ENCODE data around the gene TCF4. TPM values are rescaled to one million over a fixed set of nuclear protein-coding genes. Genes with fewer than 3 reads are reported as not detected.

The TCF4 gene
- total RNA-seq, 2 donors from 2014 or later = 0.79 to 1.3 TPM

DNA sequence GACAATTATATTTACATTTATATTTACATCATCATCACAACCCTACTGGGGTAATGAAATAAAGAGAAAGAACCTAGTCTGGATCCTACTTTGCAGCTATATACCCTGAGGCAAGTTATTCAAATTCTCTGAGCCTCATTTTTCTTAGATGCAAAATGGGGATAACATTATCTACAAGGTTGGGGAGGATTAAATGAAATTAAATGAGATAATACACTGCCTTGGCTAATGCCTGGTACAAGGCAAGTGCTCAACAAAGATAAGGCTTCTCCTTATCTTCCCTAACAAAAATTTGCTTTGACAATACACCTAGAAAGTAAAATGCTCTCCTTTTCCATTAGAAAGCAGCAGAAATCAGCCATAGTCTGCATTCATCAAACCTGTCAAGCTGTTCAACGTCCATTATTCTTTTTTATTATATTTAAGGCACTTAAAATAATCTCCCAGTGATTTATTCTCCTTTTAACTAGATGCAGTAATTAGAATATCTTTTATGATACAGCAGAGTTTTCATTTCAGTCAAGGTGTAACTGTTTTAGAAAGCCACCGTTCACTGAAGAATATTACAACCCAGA, 44.8 kb downstream of the TCF4 start:
- H3K9me3 Mint-ChIP-seq = peaks cover 3% of the 10 kb centered on the region
- H3K27me3 Mint-ChIP-seq = no peaks in the 10 kb centered on the region
- no peak overlapping the region for H3K27ac Mint-ChIP-seq
- H3K36me3 Mint-ChIP-seq (ENCODE audit: low read depth) = no peaks in the 10 kb centered on the region
- H3K4me1 Mint-ChIP-seq = no peaks in the 10 kb centered on the region
- H3K4me3 Mint-ChIP-seq = no peak overlapping the region
- ATAC-seq (replicated peaks) = no peak

DNA sequence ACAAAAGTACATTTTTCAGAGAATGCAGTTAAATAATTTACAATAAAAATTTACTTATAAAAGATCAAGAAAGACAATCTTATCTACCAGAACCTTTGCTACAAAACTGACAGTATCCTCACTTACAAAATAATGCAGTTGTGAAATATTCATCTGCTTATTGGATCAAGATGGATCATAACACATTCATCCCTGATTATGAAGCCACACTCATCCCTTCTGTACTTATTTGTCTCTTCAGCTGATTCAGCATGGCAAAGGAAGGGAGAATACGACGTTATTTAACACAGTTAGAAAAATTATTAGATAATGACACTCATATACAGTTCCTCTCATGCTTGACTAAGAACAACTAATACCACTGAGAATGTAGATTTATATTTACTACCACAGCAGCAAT, 46.4 kb downstream of the TCF4 start:
- Mint-ChIP-seq H3K4me1 (no peaks in the 10 kb centered on the region), H3K36me3 (ENCODE audit: low read depth) (no peaks in the 10 kb centered on the region), H3K27me3 (no peaks in the 10 kb centered on the region), H3K4me3 (no peak overlapping the region), H3K27ac (no peak overlapping the region), H3K9me3 (peaks cover 3% of the 10 kb centered on the region)
- no peak for ATAC-seq (replicated peaks)

DNA sequence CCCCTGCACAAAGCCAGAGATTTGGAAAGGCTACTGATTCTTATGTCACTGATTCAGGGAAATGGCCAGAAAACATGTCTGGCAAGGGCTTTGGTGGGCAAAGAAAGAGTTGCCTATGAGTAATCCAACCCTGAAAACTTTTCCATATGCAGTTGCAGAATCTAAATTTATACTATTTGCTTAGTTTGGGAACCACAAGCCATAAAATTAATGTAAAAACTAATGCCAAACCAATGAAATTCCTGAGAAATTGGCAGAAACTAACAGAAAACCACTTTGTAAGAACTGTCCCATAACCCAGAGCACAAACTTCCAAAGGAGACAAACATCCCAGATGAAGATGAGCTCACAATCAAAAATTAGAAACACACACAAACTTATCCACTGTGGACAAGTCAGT, 48.8 kb downstream of the TCF4 start:
- no peaks in the 10 kb centered on the region for H3K4me1 Mint-ChIP-seq
- H3K9me3 Mint-ChIP-seq = no peaks in the 10 kb centered on the region
- no peak overlapping the region for H3K4me3 Mint-ChIP-seq
- H3K36me3 Mint-ChIP-seq (ENCODE audit: low read depth) = no peaks in the 10 kb centered on the region
- H3K27ac Mint-ChIP-seq = no peak overlapping the region
- no peak for ATAC-seq (replicated peaks)
- peaks cover 3% of the 10 kb centered on the region for H3K27me3 Mint-ChIP-seq

DNA sequence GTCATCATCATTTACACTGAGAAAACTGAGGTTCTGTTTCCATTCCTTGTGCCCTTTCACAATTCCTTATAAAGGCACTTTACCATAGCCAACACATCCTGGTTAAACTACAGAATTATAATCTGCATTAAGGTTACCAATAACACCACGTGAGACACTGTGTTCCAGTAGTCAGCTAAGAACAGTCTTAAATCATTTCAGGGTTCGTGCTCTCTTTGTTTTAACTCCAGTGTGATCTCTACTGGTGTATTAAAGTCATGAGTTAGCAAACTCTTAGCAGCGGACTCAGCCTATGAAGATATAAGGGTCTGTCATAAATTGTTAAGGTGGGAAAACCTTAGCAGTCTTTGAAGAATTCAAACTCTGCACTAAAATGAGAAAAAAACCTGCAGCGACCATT, 53.0 kb downstream of the TCF4 start:
- no peaks in the 10 kb centered on the region for H3K9me3 Mint-ChIP-seq
- peaks cover 7% of the 10 kb centered on the region for H3K27me3 Mint-ChIP-seq
- no peak for ATAC-seq (replicated peaks)

DNA sequence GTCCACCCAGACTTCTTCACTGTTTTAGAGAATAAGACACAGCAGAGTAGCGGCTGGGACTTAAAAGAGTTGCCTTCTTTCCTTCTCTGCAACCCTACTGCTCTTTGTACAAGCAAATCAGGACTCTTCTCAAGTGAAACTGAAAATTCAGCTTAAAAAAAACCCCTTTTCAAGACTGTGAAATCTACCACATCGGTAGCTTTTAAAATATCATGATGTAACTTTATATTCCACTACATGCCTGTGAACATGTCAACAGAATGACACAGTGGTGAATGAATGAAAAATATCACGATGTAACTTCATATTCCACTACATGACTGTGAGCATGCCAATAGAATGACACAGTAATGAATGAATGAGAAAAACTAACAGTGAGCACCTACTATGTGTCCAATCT, 53.4 kb downstream of the TCF4 start:
- peaks cover 7% of the 10 kb centered on the region for H3K27me3 Mint-ChIP-seq
- no peak for ATAC-seq (replicated peaks)
- no peak overlapping the region for H3K27ac Mint-ChIP-seq
- no peaks in the 10 kb centered on the region for H3K4me1 Mint-ChIP-seq
- no peaks in the 10 kb centered on the region for H3K9me3 Mint-ChIP-seq
- no peaks in the 10 kb centered on the region for H3K36me3 Mint-ChIP-seq (ENCODE audit: low read depth)
- no peak overlapping the region for H3K4me3 Mint-ChIP-seq

More for the DNA sequence above, 53.0 kb downstream of the TCF4 start:
- Mint-ChIP-seq H3K36me3 (ENCODE audit: low read depth) (no peaks in the 10 kb centered on the region), H3K4me1 (no peaks in the 10 kb centered on the region), H3K27ac (no peak overlapping the region), H3K4me3 (no peak overlapping the region)

DNA sequence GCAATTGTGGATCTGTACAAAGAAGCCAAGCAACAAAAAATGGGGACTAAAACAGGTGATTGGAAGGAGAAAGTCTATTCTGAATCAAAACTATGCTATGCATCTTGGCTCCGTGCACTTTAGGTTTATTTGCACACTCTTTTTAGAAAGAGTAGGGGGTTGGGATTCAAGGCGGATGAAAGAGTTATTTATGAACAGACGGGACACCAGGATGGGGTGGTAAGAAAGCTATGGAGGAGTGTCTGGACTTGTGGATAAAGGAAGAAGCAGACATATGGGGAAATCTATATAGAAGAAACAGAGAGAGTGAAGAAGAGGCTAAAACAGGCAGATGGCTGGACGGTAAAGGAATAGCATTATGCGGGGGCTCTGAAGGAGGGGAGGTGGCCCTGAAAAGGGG, 57.8 kb downstream of the TCF4 start:
- no peaks in the 10 kb centered on the region for H3K4me1 Mint-ChIP-seq
- peaks cover 4% of the 10 kb centered on the region for H3K27me3 Mint-ChIP-seq
- H3K27ac Mint-ChIP-seq = no peak overlapping the region
- H3K4me3 Mint-ChIP-seq = no peak overlapping the region
- H3K36me3 Mint-ChIP-seq (ENCODE audit: low read depth) = no peaks in the 10 kb centered on the region
- no peaks in the 10 kb centered on the region for H3K9me3 Mint-ChIP-seq
- ATAC-seq (replicated peaks) = no peak

DNA sequence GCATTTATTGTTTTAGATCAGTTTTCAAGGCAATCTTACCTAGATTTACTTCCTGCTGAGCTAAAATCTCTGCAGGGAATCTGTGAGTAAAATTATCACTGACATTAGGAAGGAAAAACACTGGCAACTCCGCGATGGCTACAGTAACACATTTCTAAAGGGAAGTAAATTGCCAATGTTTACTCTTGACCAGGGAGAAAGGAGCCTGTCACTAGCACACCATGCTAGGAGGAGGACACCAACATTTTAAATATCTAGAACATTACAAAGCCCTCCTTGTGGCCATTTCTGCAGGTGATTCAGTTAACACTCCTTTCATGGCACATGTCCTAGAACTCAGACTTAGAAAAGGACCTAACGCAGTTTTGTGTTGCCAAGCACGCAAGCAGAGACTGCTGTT, 58.4 kb downstream of the TCF4 start:
- H3K27ac Mint-ChIP-seq = no peak overlapping the region

DNA sequence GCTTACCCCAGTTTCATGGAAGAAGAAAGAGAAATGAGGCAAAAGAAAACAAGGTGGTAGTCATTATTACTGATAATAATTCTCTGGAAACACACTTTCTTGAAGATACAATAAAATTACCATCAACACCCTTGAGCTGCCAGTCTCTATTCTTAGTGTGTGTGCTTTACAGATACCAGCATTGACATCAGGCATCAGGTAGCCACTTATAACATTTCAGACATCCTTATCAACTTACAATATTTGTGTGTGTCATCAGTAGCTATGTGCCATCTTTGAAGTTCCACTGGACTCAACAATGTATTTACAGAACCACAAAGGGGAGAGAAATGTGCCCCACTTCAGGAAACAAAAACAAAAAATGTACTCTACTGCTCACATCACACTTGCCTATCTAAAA, 62.1 kb downstream of the TCF4 start:
- no peaks in the 10 kb centered on the region for H3K36me3 Mint-ChIP-seq (ENCODE audit: low read depth)
- no peak overlapping the region for H3K27ac Mint-ChIP-seq
- H3K9me3 Mint-ChIP-seq = no peaks in the 10 kb centered on the region
- H3K27me3 Mint-ChIP-seq = no peaks in the 10 kb centered on the region
- ATAC-seq (replicated peaks) = no peak
- H3K4me1 Mint-ChIP-seq = no peaks in the 10 kb centered on the region
- H3K4me3 Mint-ChIP-seq = no peak overlapping the region

More for the DNA sequence above, 58.4 kb downstream of the TCF4 start:
- Mint-ChIP-seq H3K9me3 (no peaks in the 10 kb centered on the region), H3K4me3 (no peak overlapping the region), H3K36me3 (ENCODE audit: low read depth) (no peaks in the 10 kb centered on the region), H3K27me3 (peaks cover 4% of the 10 kb centered on the region), H3K4me1 (no peaks in the 10 kb centered on the region)
- ATAC-seq (replicated peaks) = no peak

DNA sequence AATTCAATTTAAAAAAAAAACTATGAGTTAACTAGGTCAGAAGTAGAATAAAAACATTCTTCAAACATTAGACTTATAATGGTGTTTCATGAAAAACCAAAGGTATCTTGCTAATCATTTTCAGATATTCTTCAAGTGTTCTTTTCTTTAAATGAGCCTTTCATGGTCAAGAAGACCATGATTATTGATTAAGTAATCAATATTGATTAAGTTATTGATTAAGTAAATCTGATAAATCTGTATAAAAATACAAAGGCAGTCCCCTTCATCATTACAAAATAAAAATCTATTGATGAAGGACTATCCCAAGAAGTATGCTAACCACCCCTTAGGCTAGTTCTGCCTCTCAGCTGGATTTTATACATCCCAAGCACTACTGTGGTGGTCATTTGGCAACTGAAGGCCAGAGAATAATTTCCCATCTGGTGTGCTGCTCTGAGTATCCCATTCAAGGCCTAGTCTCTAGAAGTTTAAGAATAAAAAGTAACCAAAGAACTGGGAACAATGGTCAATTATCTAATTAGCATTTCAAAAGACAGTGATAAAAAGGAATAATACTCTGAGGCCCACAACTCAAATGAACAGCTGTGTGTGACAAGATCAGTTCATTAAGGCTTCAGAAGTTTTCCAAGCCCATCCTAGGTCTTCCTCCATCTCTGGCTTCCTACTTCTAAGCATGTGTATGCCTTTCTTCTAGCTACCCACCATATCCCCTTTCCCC, 63.5 kb downstream of the TCF4 start:
- Mint-ChIP-seq H3K4me3 (no peak overlapping the region), H3K27ac (no peak overlapping the region), H3K9me3 (no peaks in the 10 kb centered on the region), H3K36me3 (ENCODE audit: low read depth) (no peaks in the 10 kb centered on the region), H3K27me3 (no peaks in the 10 kb centered on the region), H3K4me1 (no peaks in the 10 kb centered on the region)
- no peak for ATAC-seq (replicated peaks)

DNA sequence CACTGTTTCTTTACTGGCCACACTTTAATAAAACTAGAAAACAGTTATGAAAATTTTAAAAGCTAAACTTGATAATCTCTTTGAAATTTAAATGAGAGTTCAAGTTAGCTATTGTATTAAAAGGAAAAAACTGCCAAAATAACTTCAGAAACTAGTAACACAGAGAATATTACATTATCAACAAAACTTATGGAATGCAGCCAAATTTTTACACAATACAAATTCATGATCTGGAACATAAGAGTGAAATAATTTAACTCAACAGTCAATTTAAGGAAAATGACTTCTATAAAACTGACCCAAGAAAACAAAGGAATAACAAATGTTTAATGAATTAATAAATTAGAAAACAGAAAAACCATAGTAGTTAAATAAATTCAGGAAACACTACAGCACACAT, 65.0 kb downstream of the TCF4 start:
- no peak overlapping the region for H3K27ac Mint-ChIP-seq
- no peak overlapping the region for H3K4me3 Mint-ChIP-seq
- ATAC-seq (replicated peaks) = no peak
- H3K4me1 Mint-ChIP-seq = no peaks in the 10 kb centered on the region
- no peaks in the 10 kb centered on the region for H3K27me3 Mint-ChIP-seq
- H3K36me3 Mint-ChIP-seq (ENCODE audit: low read depth) = no peaks in the 10 kb centered on the region
- no peaks in the 10 kb centered on the region for H3K9me3 Mint-ChIP-seq

DNA sequence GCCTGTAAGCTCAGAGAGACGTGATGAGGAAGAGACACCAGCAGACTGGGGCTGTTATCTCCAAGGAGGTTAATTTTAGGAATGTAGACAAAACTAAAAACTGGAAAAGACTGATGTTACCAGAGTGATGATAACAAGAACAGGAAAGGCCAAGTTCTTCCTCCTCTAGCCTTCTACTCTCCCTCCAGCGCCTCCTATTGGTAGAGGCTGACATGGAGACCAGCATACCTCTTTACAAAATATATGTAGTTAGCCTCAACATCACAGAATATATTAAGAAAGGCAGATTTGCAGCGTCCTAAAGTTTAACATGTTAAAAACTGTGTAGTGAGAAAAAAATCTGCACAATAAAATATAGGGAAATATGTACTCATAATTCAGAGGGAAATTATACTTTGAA, 66.0 kb downstream of the TCF4 start:
- H3K9me3 Mint-ChIP-seq = no peaks in the 10 kb centered on the region
- no peak overlapping the region for H3K4me3 Mint-ChIP-seq
- no peaks in the 10 kb centered on the region for H3K4me1 Mint-ChIP-seq
- H3K36me3 Mint-ChIP-seq (ENCODE audit: low read depth) = no peaks in the 10 kb centered on the region
- no peaks in the 10 kb centered on the region for H3K27me3 Mint-ChIP-seq
- no peak for ATAC-seq (replicated peaks)
- H3K27ac Mint-ChIP-seq = no peak overlapping the region

DNA sequence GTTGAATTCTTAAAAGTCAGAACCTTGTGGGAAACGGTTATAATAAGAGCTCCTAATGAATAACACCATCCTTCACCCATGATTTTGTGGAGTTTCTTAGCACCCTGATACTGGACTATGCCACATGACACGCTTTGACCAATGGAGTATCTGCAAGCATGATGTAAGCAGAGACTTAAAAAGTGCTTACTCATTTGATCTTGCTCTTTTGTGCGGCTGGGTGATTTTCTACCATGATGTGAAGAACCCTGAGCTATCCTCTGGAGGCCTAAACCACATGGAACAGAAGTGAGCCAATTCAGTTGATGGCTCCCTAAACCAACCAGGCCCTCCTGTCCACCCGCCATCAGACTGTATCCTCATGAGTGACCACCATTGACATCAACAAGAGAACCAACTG, 70.9 kb downstream of the TCF4 start:
- no peak for ATAC-seq (replicated peaks)
- Mint-ChIP-seq H3K9me3 (no peaks in the 10 kb centered on the region), H3K36me3 (ENCODE audit: low read depth) (no peaks in the 10 kb centered on the region), H3K27me3 (no peaks in the 10 kb centered on the region), H3K4me3 (no peak overlapping the region), H3K27ac (no peak overlapping the region), H3K4me1 (no peaks in the 10 kb centered on the region)

DNA sequence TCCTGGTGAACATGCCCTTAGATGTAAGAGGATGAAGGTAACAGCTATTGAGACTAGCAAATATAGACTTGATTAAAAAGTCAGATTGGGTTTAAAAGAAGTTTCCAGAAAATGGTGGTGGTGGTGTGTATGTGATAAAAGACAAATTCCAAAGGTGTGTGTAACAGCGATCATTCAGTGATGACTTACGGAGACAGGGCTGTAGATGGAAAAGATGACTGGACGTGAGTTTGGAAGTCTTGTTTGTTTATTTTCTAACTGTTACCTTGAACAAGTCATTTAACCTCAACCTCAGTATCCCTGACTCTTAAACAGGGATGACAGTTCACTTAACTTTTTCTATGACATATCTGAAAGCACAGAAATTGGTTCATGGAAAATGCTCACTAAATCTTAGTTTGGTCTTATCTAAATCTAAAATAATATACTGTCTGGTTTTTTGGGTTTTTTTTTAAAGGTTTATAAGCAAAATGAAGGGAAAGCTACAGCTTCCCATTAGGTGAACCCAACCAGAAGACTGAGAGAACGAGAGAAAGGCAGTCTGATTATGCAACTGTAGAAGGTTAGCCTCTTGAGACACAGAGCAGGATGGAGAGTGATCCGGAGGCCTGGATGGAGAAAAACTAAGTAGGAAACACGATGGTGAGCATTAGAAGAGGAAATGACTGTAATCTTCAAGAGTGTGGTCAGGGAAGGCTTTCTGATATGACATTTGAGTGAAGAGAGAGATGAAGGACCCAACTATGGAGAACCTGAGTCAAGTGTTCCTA, 71.9 kb downstream of the TCF4 start:
- ATAC-seq (replicated peaks) = no peak
- H3K9me3 Mint-ChIP-seq = no peaks in the 10 kb centered on the region
- H3K27me3 Mint-ChIP-seq = no peaks in the 10 kb centered on the region
- H3K4me1 Mint-ChIP-seq = no peaks in the 10 kb centered on the region
- H3K4me3 Mint-ChIP-seq = no peak overlapping the region
- no peaks in the 10 kb centered on the region for H3K36me3 Mint-ChIP-seq (ENCODE audit: low read depth)
- no peak overlapping the region for H3K27ac Mint-ChIP-seq

DNA sequence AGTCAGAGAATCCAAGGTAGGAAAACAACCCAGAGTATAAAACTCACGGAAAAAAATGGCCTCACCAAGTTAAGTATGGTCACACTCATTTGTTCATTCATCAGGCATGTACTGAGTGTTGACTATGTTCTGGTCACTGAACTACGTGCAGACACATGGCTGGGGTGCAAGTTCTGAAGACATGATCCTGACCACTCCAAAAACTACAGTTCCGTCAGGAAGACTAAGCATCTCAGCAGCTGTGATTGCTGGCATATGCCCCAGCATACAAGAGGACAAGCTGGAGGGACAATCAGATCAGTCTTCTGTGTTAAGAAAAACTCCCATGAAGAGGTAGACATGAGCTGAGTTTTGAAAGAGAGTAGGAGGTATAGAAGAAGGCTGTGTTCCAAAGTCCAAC, 72.8 kb downstream of the TCF4 start:
- Mint-ChIP-seq H3K36me3 (ENCODE audit: low read depth) (no peaks in the 10 kb centered on the region), H3K4me3 (no peak overlapping the region), H3K4me1 (no peaks in the 10 kb centered on the region), H3K27me3 (peaks cover 3% of the 10 kb centered on the region), H3K9me3 (no peaks in the 10 kb centered on the region), H3K27ac (no peak overlapping the region)
- no peak for ATAC-seq (replicated peaks)

DNA sequence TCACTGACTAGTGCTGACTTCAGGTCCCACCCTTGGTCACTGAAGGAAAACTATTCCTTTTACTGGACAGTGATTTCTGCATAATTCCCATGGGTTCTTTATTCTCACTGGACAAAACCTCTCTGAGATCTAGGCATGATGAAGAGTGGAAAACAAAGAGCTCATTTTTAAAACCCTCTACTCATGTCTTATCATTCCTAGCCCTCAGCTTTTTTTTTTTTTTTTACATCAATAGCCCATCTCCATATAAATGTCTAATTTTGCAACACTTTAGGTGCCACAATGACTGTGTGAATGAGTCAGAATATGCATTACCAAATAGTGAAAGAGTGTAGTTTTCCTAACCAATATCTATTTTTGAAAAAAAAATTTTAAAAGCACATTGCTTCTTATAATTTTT, 74.8 kb downstream of the TCF4 start:
- Mint-ChIP-seq H3K4me1 (no peaks in the 10 kb centered on the region), H3K27ac (no peak overlapping the region), H3K4me3 (no peak overlapping the region), H3K27me3 (peaks cover 3% of the 10 kb centered on the region), H3K9me3 (no peaks in the 10 kb centered on the region), H3K36me3 (ENCODE audit: low read depth) (no peaks in the 10 kb centered on the region)
- ATAC-seq (replicated peaks) = no peak

Data from activated T-helper 17 cell treated with anti-CD3 and anti-CD28 coated beads, Interleukin-2, amount 50 U/mL, for 72 hours (primary cell).